DMS53 treated with DMSO at 0.1 percent for 48 hours (cell line): ENCODE measurements around the gene CFDP1.

Source experiments
- DNase-seq: peaks from one replicate; lab custom pipeline; 2025; ENCODE audit not compliant: unreplicated experiment; lab: John Stamatoyannopoulos, UW

Gene CFDP1

GRCh38 chr16:75326333-75326732 is 107.0 kb downstream of the CFDP1 start:
- no peak for DNase-seq

GRCh38 chr16:75323933-75324332 is 109.4 kb downstream of the CFDP1 start:
- no peak for DNase-seq

- no peak for DNase-seq
These were observed 110.1 kb downstream of the CFDP1 start for GRCh38 chr16:75323198-75323597.

GRCh38 chr16:75322740-75323139 is 110.6 kb downstream of the CFDP1 start:
- DNase-seq = no peak

GRCh38 chr16:75320435-75320834 is 112.9 kb downstream of the CFDP1 start:
- DNase-seq = no peak

GRCh38 chr16:75319513-75320411 is 113.5 kb downstream of the CFDP1 start:
- DNase-seq = no peak

GRCh38 chr16:75318737-75319136 is 114.6 kb downstream of the CFDP1 start:
- DNase-seq = no peak

GRCh38 chr16:75317532-75317931 is 115.8 kb downstream of the CFDP1 start:
- DNase-seq = no peak

GRCh38 chr16:75317101-75317522 is 116.2 kb downstream of the CFDP1 start:
- no peak for DNase-seq

- DNase-seq = no peak
These were observed 117.6 kb downstream of the CFDP1 start for GRCh38 chr16:75315539-75316306.

- DNase-seq = no peak
These were observed 120.4 kb downstream of the CFDP1 start for GRCh38 chr16:75312875-75313274.

- DNase-seq = no peak
These were observed 121.8 kb downstream of the CFDP1 start for GRCh38 chr16:75311383-75311938.

- DNase-seq = no peak
These were observed 122.8 kb downstream of the CFDP1 start for GRCh38 chr16:75310541-75310940.

- DNase-seq = peak; percentile 1
These were observed 123.3 kb downstream of the CFDP1 start for GRCh38 chr16:75309899-75310430.

- no peak for DNase-seq
These were observed 124.1 kb downstream of the CFDP1 start for GRCh38 chr16:75309156-75309555.

GRCh38 chr16:75308011-75308410 is 125.3 kb downstream of the CFDP1 start:
- no peak for DNase-seq

GRCh38 chr16:75307506-75307905 is 125.8 kb downstream of the CFDP1 start:
- no peak for DNase-seq

GRCh38 chr16:75306099-75306762 is 127.1 kb downstream of the CFDP1 start:
- DNase-seq = no peak

- no peak for DNase-seq
These were observed 127.8 kb downstream of the CFDP1 start for GRCh38 chr16:75305364-75306098.
